ENCODE results near the gene CAT.

- TF ChIP-seq CTCF (IDR thresholded peaks at IDR 0.05) (no peak), POLR2A (IDR thresholded peaks at IDR 0.05) (no peak)
These were observed 25.5 kb upstream of the CAT start for GRCh38 chr11:34413263-34413662.

Measured in uterus (tissue), 2 donors.